ENCODE data around the gene DIP2A. TPM values are rescaled to one million over a fixed set of nuclear protein-coding genes. Genes with fewer than 3 reads are reported as not detected.

DIP2A gene
- total and polyA plus RNA-seq, 3 donors from 2014 or later = 42.5 to 104 (median 94.3) TPM

GRCh38 chr21:46555225-46555617 lies 96.5 kb downstream of the DIP2A start:
- no peak for DNase-seq
- Histone ChIP-seq H3K27me3 (no peaks in the 10 kb centered on the region), H3K36me3 (ENCODE audit: low read depth, missing control alignments) (no peaks in the 10 kb centered on the region), H3K9me3 (no peaks in the 10 kb centered on the region), H3K4me1 (peaks cover 12% of the 10 kb centered on the region), H3K4me3 (no peak overlapping the region), H3K27ac (no peak overlapping the region)
- 94 to 95% methylated on average over 8 to 9 of the region's 9 CpGs for whole genome bisulfite sequencing, 2 donors
- no peak for TF ChIP-seq POLR2A (IDR thresholded peaks at IDR 0.05)
- TF ChIP-seq, protein P1, sequence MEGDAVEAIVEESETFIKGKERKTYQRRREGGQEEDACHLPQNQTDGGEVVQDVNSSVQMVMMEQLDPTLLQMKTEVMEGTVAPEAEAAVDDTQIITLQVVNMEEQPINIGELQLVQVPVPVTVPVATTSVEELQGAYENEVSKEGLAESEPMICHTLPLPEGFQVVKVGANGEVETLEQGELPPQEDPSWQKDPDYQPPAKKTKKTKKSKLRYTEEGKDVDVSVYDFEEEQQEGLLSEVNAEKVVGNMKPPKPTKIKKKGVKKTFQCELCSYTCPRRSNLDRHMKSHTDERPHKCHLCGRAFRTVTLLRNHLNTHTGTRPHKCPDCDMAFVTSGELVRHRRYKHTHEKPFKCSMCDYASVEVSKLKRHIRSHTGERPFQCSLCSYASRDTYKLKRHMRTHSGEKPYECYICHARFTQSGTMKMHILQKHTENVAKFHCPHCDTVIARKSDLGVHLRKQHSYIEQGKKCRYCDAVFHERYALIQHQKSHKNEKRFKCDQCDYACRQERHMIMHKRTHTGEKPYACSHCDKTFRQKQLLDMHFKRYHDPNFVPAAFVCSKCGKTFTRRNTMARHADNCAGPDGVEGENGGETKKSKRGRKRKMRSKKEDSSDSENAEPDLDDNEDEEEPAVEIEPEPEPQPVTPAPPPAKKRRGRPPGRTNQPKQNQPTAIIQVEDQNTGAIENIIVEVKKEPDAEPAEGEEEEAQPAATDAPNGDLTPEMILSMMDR (IDR thresholded peaks at IDR 0.05) = no peak
- intact Hi-C loops (cut with DNase I; ENCODE audit: low total_unique reads) = no loop called here

GRCh38 chr21:46555678-46556077 lies 97.0 kb downstream of the DIP2A start:
- H3K36me3 ChIP-seq (ENCODE audit: low read depth, missing control alignments) = no peaks in the 10 kb centered on the region
- no peak overlapping the region for H3K4me3 ChIP-seq
- H3K9me3 ChIP-seq = no peaks in the 10 kb centered on the region
- DNase-seq = no peak
- no peaks in the 10 kb centered on the region for H3K27me3 ChIP-seq
- no peak overlapping the region for H3K27ac ChIP-seq
- WGBS, 2 donors = 93 to 96% methylated on average over 16 of the region's 16 CpGs
- intact Hi-C loops (cut with DNase I; ENCODE audit: low total_unique reads) = no loop called here
- H3K4me1 ChIP-seq = peaks cover 14% of the 10 kb centered on the region
- no peak for TF ChIP-seq POLR2A (IDR thresholded peaks at IDR 0.05)
- TF ChIP-seq, protein P1 (IDR thresholded peaks at IDR 0.05) = no peak

DNA sequence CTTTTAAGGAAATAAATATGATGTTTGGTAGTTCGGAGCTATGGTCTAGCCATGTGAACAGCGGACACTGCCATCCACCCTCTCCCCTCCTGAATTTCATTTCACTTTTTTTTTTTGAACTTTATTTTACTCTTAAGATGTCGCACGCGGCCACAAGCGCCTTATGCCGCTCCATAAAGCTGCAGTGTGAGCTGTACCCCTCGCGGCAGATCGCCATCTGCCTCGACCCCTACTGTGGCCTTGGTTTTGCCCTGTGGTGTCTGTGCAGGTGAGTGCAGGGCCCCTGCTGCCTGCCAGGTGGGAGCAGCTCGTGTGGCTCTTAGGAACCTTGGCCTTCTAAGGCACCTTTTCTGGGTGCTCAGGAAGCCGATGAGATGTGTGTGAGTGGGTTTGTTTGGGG lies 98.1 kb downstream of the DIP2A start:
- TF ChIP-seq, protein P1 (IDR thresholded peaks at IDR 0.05) = no peak
- no peak for TF ChIP-seq POLR2A (IDR thresholded peaks at IDR 0.05)
- intact Hi-C loops (cut with DNase I; ENCODE audit: low total_unique reads) = no loop called here

DNA sequence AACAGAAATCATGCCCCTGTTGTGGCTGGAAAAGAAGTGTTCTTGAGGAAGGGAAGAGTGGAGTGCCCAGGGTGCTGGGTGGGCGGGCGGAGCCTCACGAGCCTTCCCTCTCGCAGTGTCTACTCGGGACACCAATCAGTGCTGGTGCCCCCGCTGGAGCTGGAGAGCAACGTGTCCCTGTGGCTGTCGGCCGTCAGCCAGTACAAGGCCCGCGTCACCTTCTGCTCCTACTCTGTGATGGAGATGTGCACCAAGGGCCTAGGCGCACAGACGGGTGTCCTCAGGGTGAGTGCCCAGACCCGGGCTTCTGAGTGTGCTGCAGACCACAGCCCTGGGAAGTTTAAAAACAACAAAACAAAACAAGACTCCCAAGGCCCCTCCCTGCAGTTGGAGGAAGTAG lies 98.8 kb downstream of the DIP2A start:
- no peak overlapping the region for H3K27ac ChIP-seq
- no peak for DNase-seq
- H3K4me3 ChIP-seq = no peak overlapping the region
- 92 to 100% methylated on average over 2 to 14 of the region's 14 CpGs for WGBS, 2 donors
- TF ChIP-seq POLR2A (IDR thresholded peaks at IDR 0.05) = no peak
- no peaks in the 10 kb centered on the region for H3K9me3 ChIP-seq
- intact Hi-C loops (cut with DNase I; ENCODE audit: low total_unique reads) = no loop called here
- no peaks in the 10 kb centered on the region for H3K36me3 ChIP-seq (ENCODE audit: low read depth, missing control alignments)
- H3K4me1 ChIP-seq = peaks cover 14% of the 10 kb centered on the region
- no peaks in the 10 kb centered on the region for H3K27me3 ChIP-seq

More for the DNA sequence above, 98.1 kb downstream of the DIP2A start:
- H3K27ac ChIP-seq = no peak overlapping the region
- H3K4me3 ChIP-seq = no peak overlapping the region
- no peaks in the 10 kb centered on the region for H3K9me3 ChIP-seq
- H3K27me3 ChIP-seq = no peaks in the 10 kb centered on the region
- no peak for DNase-seq
- 95 to 97% methylated on average over 13 of the region's 13 CpGs for WGBS, 2 donors
- no peaks in the 10 kb centered on the region for H3K36me3 ChIP-seq (ENCODE audit: low read depth, missing control alignments)
- peaks cover 14% of the 10 kb centered on the region for H3K4me1 ChIP-seq

- no peak for DNase-seq
- Histone ChIP-seq H3K9me3 (no peaks in the 10 kb centered on the region), H3K36me3 (ENCODE audit: low read depth, missing control alignments) (no peaks in the 10 kb centered on the region), H3K27me3 (no peaks in the 10 kb centered on the region), H3K4me3 (no peak overlapping the region), H3K27ac (no peak overlapping the region), H3K4me1 (peaks cover 14% of the 10 kb centered on the region)
- TF ChIP-seq, protein P1 (IDR thresholded peaks at IDR 0.05) = no peak
- no peak for TF ChIP-seq POLR2A (IDR thresholded peaks at IDR 0.05)
- intact Hi-C loops (cut with DNase I; ENCODE audit: low total_unique reads) = no loop called here
- WGBS, 2 donors = 84 to 94% methylated on average over 14 to 26 of the region's 26 CpGs
These were observed 99.3 kb downstream of the DIP2A start for GRCh38 chr21:46557919-46558392.
